ENCODE measurements around the gene MBNL1.
A peak's percentile ranks its signal among the peaks of the same experiment; 100 is the strongest.

MBNL1 gene

GRCh38 chr3:152459572-152459971 lies 190.8 kb downstream of the MBNL1 start:
- no peak for TF ChIP-seq CTCF (IDR thresholded peaks at IDR 0.05; ENCODE audit: low read depth, low read length, missing control alignments)
- no peak overlapping the region for H3K4me3 ChIP-seq (ENCODE audit: low read depth, low read length)
- DNase-seq (ENCODE audit: low read depth) = no peak

- DNase-seq (ENCODE audit: low read depth) = no peak
- no peak overlapping the region for H3K4me3 ChIP-seq (ENCODE audit: low read depth, low read length)
- no peak for TF ChIP-seq CTCF (IDR thresholded peaks at IDR 0.05; ENCODE audit: low read depth, low read length, missing control alignments)
These were observed 192.2 kb downstream of the MBNL1 start for GRCh38 chr3:152460936-152461335.

GRCh38 chr3:152461460-152461859 lies 192.7 kb downstream of the MBNL1 start:
- no peak overlapping the region for H3K4me3 ChIP-seq (ENCODE audit: low read depth, low read length)
- DNase-seq (ENCODE audit: low read depth) = no peak
- TF ChIP-seq CTCF (IDR thresholded peaks at IDR 0.05; ENCODE audit: low read depth, low read length, missing control alignments) = no peak

GRCh38 chr3:152466784-152467183 lies 198.1 kb downstream of the MBNL1 start:
- TF ChIP-seq CTCF (IDR thresholded peaks at IDR 0.05; ENCODE audit: low read depth, low read length, missing control alignments) = peak; percentile 47

GRCh38 chr3:152469248-152470025 lies 200.7 kb downstream of the MBNL1 start:
- TF ChIP-seq CTCF (IDR thresholded peaks at IDR 0.05; ENCODE audit: low read depth, low read length, missing control alignments) = no peak
- no peak for DNase-seq (ENCODE audit: low read depth)

More at GRCh38 chr3:152466784-152467183, 198.1 kb downstream of the MBNL1 start:
- DNase-seq (ENCODE audit: low read depth) = no peak
- H3K4me3 ChIP-seq (ENCODE audit: low read depth, low read length) = no peak overlapping the region

GRCh38 chr3:152470095-152470494 lies 201.4 kb downstream of the MBNL1 start:
- no peak overlapping the region for H3K4me3 ChIP-seq (ENCODE audit: low read depth, low read length)
- TF ChIP-seq CTCF (IDR thresholded peaks at IDR 0.05; ENCODE audit: low read depth, low read length, missing control alignments) = no peak
- no peak for DNase-seq (ENCODE audit: low read depth)

More at GRCh38 chr3:152469248-152470025, 200.7 kb downstream of the MBNL1 start:
- no peak overlapping the region for H3K4me3 ChIP-seq (ENCODE audit: low read depth, low read length)

GRCh38 chr3:152470893-152471292 lies 202.2 kb downstream of the MBNL1 start:
- DNase-seq (ENCODE audit: low read depth) = no peak
- H3K4me3 ChIP-seq (ENCODE audit: low read depth, low read length) = no peak overlapping the region
- TF ChIP-seq CTCF (IDR thresholded peaks at IDR 0.05; ENCODE audit: low read depth, low read length, missing control alignments) = no peak

Data from GM12864 (cell line).